Mucosa of rectum (tissue), 2 donors: ENCODE results near the gene BICD2.
A peak's percentile ranks its signal among the peaks of the same experiment; 100 is the strongest.

Source experiments
- H3K27ac ChIP-seq, 2 donors: one replicate each; pipeline ENCODE4 v1.7.0; 2013; ENCODE audit warnings: inconsistent platforms in 2 of 2, low read depth in 2 of 2, low read length in 2 of 2
- H3K27me3 ChIP-seq, 2 donors: one replicate each; pipeline ENCODE4 v1.7.0; 2013; ENCODE audit warnings: low read length in 2 of 2; ENCODE audit not compliant: control insufficient read depth in 2 of 2, insufficient read depth in 2 of 2
- H3K36me3 ChIP-seq, 2 donors: one replicate each; pipeline ENCODE4 v1.7.0; 2013; ENCODE audit warnings: low read length in 2 of 2; ENCODE audit not compliant: control insufficient read depth in 2 of 2, insufficient read depth in 2 of 2
- H3K4me1 ChIP-seq, 2 donors: one replicate each; pipeline ENCODE4 v1.7.0; 2013; ENCODE audit warnings: low read length in 2 of 2, mild to moderate bottlenecking in 1 of 2; ENCODE audit not compliant: control insufficient read depth in 2 of 2, insufficient read depth in 2 of 2
- H3K4me3 ChIP-seq, 2 donors: one replicate each; pipeline ENCODE4 v1.7.0; 2013; ENCODE audit warnings: low read length in 2 of 2
- H3K9ac ChIP-seq, 2 donors: one replicate each; pipeline ENCODE4 v1.7.0; 2013; ENCODE audit warnings: low read length in 2 of 2, low read depth in 1 of 2, mild to moderate bottlenecking in 1 of 2
- H3K9me3 ChIP-seq, 2 donors: one replicate each; pipeline ENCODE4 v1.7.0; 2013; ENCODE audit warnings: low read length in 2 of 2; ENCODE audit not compliant: control insufficient read depth in 2 of 2
- donor health status: healthy.
- donor health status: Normal muscosa, but diverticular disease.

BICD2 gene

DNA sequence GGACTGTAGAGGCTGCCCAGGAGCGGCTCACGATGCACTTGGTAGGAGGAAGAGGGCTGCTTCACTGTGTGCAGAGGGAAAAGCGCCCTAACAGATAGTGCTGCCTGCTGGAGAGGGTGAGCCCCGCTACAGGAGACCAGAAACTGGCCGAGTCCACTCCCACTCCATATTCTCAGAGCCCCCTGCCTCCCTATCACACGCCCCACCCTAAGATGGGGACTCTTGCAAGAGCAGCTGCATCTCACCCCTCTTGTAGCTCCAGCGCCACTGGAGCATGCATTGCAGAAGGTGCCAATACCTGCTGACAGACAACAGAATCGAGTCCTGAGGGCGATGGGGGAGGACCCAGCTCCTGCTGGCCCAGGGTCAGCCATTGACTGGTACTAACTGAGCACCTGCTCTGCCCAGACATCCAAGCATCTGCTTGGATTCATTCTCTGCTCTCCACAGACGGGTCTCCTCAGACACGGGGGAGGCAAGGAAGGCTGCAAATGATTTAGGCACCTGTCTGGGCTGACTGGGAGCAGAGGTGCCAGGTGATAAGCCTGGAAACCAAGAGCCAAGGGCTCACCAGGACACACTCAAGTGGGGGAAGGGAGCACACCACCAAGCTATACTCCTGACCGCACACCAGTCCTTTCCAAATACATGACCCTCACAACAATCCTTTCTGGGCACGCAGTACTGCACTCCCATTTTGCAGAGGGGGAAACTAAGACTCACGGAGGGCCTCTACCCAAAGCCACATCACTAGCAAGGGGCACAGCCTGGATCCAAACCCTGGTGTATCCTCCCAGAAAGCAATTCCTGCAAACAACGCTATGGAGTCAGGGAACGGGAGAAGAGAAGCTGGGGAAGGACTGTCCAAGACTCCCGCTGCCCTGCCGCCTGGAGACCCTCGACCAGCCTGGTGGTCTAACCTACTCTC is 1.6 kb downstream of the BICD2 start:
- H3K27me3 ChIP-seq: no peaks in the 10 kb centered on the region
- H3K27ac ChIP-seq: peak overlapping the region in 1 of 2 donors; percentile 80
- H3K9me3 ChIP-seq: no peaks in the 10 kb centered on the region
- peak overlapping the region; percentile 70 to 82 for H3K9ac ChIP-seq
- peaks cover 26 to 30% of the 10 kb centered on the region in 2 donors for H3K4me1 ChIP-seq
- no peaks in the 10 kb centered on the region for H3K36me3 ChIP-seq
- H3K4me3 ChIP-seq: peak overlapping the region; percentile 84 to 92

DNA sequence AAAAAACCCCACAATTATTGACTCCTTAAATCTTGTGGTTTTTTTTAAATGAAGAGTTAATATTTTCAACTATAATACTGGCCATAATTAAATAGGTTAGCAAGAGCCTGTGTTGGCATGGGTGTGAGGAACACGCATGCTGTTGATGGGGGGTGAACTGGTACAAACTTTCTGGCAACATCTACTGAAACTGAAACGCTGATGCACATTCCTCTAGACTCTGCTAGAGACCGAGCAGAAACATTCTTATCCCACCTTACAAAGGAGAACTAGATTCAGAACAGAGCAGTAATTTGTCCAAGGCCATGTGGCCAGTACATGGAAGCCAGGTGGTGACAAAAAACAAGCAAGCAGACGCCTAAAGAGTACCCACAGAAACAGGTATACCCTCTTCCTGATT is 2.4 kb downstream of the BICD2 start:
- no peaks in the 10 kb centered on the region for H3K9me3 ChIP-seq
- H3K36me3 ChIP-seq: no peaks in the 10 kb centered on the region
- H3K9ac ChIP-seq: no peak overlapping the region
- H3K27me3 ChIP-seq: no peaks in the 10 kb centered on the region
- peaks cover 19 to 25% of the 10 kb centered on the region in 2 donors for H3K4me1 ChIP-seq
- peak overlapping the region in 1 of 2 donors; percentile 4 for H3K27ac ChIP-seq
- peak overlapping the region in 1 of 2 donors; percentile 92 for H3K4me3 ChIP-seq

DNA sequence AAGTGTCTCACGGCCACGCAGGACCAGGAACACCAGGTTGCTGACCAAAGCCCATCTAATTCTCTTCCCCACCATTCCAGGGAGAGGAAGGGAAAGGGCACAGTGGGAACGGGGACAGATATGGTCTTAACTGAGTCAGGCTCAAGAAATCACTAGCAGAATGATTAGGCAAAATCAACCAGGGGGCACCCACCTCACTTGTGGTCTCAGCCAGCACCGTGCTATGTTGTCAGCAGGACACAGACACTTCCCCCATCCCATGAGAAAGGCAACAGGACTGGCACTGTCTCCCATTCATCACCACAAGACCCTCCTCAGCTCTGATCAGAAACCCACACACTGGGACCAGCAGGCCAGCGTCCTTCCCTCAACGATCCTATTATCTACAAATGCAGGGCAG is 2.9 kb downstream of the BICD2 start:
- peaks cover 14 to 25% of the 10 kb centered on the region in 2 donors for H3K4me1 ChIP-seq
- H3K4me3 ChIP-seq: no peak overlapping the region
- H3K27ac ChIP-seq: no peak overlapping the region
- no peaks in the 10 kb centered on the region for H3K36me3 ChIP-seq
- H3K9ac ChIP-seq: no peak overlapping the region
- H3K27me3 ChIP-seq: no peaks in the 10 kb centered on the region
- no peaks in the 10 kb centered on the region for H3K9me3 ChIP-seq

DNA sequence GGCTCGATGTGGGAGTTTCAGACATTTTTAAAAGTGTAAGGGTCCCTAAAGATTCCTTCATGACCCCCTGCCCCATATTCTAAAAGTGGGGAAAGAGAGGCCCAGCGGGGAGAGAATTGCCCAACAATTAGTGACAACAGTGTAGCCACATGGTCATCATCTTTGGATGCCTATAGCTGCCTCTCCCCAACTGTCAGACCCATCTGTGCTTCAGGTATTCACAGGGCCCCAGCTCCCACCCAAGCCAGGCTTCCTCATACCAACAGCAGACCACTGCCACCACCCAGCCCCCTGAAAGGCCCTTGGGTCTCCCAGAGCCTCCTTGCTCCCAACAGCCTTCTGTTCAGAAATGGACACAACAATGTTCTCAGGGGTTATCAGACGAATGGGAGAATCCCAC is 4.1 kb downstream of the BICD2 start:
- no peaks in the 10 kb centered on the region for H3K27me3 ChIP-seq

DNA sequence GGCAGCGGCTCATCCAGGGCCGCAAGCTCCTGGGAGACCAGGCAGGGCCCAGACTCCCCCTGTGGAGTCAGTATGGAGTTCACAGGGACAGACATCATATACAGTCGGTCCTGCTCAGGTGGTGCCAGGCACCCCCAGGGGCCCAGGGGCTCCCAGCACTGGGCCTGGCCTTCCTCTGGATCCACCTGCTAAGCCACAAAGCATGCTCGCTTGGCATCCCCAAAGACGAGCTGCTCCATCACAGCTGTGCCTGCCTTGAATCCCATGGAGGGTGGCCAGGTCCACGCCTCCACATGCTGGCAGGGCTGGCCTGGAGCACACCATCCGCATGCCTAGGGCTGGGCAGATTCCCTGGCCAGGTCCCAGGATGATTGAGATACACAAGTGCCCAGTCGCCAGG is 4.6 kb downstream of the BICD2 start:
- H3K4me3 ChIP-seq: no peak overlapping the region
- no peak overlapping the region for H3K9ac ChIP-seq
- no peak overlapping the region for H3K27ac ChIP-seq
- no peaks in the 10 kb centered on the region for H3K9me3 ChIP-seq
- no peaks in the 10 kb centered on the region for H3K36me3 ChIP-seq
- no peaks in the 10 kb centered on the region for H3K27me3 ChIP-seq
- H3K4me1 ChIP-seq: peaks cover 9 to 16% of the 10 kb centered on the region in 2 donors

More for the DNA sequence above, 4.1 kb downstream of the BICD2 start:
- no peaks in the 10 kb centered on the region for H3K9me3 ChIP-seq
- peaks cover 11 to 17% of the 10 kb centered on the region in 2 donors for H3K4me1 ChIP-seq
- H3K4me3 ChIP-seq: no peak overlapping the region
- H3K27ac ChIP-seq: no peak overlapping the region
- no peaks in the 10 kb centered on the region for H3K36me3 ChIP-seq
- H3K9ac ChIP-seq: no peak overlapping the region

DNA sequence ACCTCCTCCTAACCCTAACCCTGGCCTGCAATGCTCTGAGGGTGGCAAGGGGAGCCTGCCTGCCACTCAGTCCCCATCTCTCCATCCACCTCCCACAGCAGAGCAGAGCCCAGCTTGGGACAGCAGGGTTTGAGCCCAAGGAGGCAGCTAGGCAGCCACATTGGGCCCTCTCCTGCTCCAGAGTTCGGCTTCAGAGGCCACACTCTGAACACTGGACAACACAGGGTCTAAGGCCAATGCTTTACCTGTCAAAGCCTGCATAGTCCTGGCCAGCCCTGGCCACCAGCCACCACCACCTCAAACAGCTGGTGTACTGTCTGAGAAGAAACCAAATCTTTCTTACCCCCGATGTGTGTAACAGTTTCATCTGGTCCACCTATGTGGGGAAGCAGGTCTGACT is 5.2 kb downstream of the BICD2 start:
- Histone ChIP-seq H3K4me3 (no peak overlapping the region), H3K27ac (no peak overlapping the region), H3K9ac (no peak overlapping the region), H3K9me3 (no peaks in the 10 kb centered on the region), H3K27me3 (no peaks in the 10 kb centered on the region), H3K4me1 (peaks cover 9 to 16% of the 10 kb centered on the region in 2 donors), H3K36me3 (no peaks in the 10 kb centered on the region)

DNA sequence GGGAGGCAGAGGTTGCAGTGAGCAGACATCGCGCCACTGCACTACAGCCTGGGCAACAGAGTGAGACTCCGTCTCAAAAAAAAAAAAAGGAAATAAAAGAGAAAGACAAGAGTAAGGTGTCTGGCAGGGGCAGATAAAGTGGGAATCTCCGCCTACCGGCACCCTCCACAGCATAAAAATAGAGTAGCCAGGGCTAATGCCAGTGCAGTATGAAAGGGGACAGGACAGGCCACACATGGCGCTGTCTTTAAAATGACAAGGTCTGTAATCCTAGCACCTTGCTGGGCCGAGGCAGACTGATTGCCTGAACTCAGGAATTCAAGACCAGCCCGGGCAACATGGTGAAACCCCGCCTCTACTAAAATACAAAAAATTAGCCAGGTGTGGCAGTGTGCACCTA is 7.8 kb downstream of the BICD2 start:
- no peak overlapping the region for H3K27ac ChIP-seq

DNA sequence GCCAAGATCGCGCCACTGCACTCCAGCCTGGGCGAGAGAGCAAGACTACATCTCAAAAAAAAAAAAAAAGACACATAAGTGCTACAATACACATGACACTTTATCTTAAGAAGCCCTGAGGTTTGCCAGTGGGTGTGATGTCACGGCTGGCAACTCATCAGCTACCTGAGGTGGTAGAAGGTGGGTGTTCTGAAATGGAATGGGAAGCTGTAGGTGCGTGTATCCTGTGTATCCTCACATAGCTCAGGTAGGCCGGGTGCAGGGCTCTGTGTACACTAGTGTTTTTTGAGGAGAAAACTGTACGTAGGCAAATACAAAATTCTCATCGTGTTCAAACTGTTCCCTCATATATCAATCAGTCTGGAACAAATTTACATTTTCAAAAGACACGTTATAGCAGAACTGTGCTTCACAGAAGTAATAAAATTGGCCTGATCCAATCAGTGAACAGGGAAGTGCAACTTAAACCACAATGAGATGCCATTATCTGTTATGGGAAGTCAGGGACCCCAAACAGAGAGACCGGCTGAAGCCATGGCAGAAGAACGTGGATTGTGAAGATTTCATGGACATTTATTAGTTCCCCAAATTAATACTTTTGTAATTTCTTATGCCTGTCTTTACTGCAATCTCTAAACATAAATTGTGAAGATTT is 10.4 kb downstream of the BICD2 start:
- H3K4me1 ChIP-seq: peaks cover 0 to 2% of the 10 kb centered on the region in 2 donors
- no peak overlapping the region for H3K27ac ChIP-seq

More for the DNA sequence above, 7.8 kb downstream of the BICD2 start:
- no peak overlapping the region for H3K9ac ChIP-seq
- H3K4me1 ChIP-seq: no peaks in the 10 kb centered on the region
- no peaks in the 10 kb centered on the region for H3K36me3 ChIP-seq
- H3K27me3 ChIP-seq: no peaks in the 10 kb centered on the region
- no peak overlapping the region for H3K4me3 ChIP-seq
- no peaks in the 10 kb centered on the region for H3K9me3 ChIP-seq

DNA sequence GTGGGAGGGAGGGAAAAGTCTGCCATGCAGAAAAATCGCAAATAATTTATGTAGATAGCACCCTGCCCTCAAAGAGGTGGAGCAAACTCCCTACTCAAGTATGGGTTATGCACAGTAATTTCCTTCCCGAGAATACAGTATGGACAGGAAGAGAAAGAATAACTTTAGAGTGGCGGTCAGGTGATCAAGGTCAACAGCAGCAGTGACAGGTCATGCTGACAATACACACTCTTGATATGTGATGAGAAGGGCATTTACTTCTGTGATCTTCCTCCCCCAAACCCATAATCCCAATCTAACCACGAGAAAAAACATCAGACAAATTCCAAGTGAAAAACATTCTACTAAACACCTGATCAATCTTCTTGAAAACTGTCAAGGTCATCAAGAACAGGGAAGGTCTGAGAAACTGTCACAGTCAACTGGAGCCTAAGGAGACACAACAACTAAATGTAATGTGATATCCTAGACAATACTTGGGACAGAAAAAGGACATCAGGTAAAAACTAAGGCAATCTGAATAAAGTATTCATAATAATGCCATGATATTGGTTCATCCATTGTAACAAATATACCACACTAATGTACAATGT is 11.7 kb downstream of the BICD2 start:
- Histone ChIP-seq H3K4me1 (peaks cover 0 to 3% of the 10 kb centered on the region in 2 donors), H3K4me3 (no peak overlapping the region), H3K9ac (no peak overlapping the region), H3K27me3 (no peaks in the 10 kb centered on the region), H3K36me3 (no peaks in the 10 kb centered on the region), H3K9me3 (no peaks in the 10 kb centered on the region), H3K27ac (no peak overlapping the region)

More for the DNA sequence above, 10.4 kb downstream of the BICD2 start:
- Histone ChIP-seq H3K27me3 (no peaks in the 10 kb centered on the region), H3K9me3 (no peaks in the 10 kb centered on the region), H3K4me3 (no peak overlapping the region), H3K9ac (no peak overlapping the region), H3K36me3 (no peaks in the 10 kb centered on the region)

DNA sequence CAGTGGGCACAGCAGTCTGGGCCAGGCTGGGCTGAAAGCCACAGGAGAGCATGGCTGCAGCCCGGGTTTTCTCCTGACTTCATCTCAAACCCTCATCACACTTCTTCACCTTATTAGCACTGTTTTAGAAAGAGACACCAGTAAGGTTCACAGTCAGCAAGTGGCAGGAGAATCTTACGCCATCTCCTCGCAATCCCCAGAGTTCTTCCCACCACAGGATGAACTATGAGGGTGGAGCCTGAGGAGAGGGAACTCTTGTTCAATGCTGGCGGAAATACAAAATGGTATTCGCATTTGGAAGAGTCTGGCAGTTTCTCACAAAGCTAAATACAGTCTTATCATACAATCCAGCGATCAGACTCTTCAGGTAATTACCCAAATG is 14.7 kb downstream of the BICD2 start:
- Histone ChIP-seq H3K36me3 (no peaks in the 10 kb centered on the region), H3K4me3 (no peak overlapping the region), H3K9ac (no peak overlapping the region), H3K4me1 (peaks cover 0 to 3% of the 10 kb centered on the region in 2 donors), H3K27me3 (no peaks in the 10 kb centered on the region), H3K9me3 (no peaks in the 10 kb centered on the region), H3K27ac (no peak overlapping the region)
